Stimulated activated CD8-positive, alpha-beta memory T cell treated with anti-CD3 and anti-CD28 coated beads, Interleukin-12 subunit alpha, Interleukin-12 subunit beta, amount 100 ng/mL, for 1 hour (primary cell): ENCODE results near the gene CLTRN.
"Not testable (repeated sequence)": the region's sequence is repeated elsewhere in the genome, so short reads cannot be mapped to it uniquely, and the experiment has no call there.

Experiments used
- DNase-seq: peaks from one replicate; pipeline ENCODE4 v3.0.0-alpha.2; 2020; ENCODE audit warnings: low read depth

The CLTRN gene, protein sequence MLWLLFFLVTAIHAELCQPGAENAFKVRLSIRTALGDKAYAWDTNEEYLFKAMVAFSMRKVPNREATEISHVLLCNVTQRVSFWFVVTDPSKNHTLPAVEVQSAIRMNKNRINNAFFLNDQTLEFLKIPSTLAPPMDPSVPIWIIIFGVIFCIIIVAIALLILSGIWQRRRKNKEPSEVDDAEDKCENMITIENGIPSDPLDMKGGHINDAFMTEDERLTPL

DNA sequence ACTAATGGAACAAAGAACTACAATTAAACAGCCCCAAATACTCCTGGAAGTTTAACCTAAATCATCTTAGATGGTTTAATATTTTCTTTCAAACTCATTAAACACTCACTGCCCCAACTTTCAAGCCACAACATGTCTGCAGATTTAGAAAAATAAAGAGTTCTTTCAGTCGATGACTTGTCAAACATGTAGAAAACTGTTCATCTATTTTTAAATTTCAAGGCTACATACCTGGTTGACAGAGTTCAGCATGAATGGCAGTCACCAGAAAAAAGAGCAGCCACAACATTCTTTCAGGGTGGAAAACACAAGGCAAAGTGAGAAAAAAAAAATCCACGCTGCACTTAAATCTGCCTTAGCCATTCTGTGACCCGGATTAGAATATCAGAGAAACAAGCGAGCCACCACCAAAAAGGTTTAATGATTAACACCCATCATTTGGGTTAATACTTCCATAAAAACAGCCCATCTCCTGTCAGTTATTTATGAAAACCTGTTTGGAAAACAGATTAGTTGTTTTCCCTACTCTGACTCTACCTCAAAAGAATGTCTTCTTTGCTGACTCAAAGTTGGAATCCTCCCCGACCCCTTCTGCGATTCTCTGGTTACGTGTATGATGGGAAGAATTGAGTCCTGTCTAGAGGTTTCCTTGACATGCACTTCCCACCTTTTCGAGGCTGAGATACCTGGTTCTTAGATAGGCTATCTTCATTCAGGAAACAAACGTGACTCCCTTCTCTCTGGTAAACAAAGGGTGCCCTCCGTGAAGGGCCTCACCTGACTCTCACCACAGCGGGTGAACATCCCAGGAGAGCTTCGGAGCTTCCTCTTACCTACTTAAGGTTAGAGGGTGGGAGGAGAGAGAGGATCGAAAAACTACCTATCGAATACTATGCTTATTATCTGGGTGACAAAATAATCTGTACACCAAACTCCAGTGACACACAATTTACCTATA is at the start of gene CLTRN:
Gene CLTRN (minus strand): TSS at position 319 of the 958 bp plus-strand sequence. CDS start 30 bp downstream, at position 289.
- no peak for DNase-seq

GRCh38 chrX:15704273-15704672 is 39.7 kb upstream of the CLTRN start:
- DNase-seq = not testable (repeated sequence)

DNA sequence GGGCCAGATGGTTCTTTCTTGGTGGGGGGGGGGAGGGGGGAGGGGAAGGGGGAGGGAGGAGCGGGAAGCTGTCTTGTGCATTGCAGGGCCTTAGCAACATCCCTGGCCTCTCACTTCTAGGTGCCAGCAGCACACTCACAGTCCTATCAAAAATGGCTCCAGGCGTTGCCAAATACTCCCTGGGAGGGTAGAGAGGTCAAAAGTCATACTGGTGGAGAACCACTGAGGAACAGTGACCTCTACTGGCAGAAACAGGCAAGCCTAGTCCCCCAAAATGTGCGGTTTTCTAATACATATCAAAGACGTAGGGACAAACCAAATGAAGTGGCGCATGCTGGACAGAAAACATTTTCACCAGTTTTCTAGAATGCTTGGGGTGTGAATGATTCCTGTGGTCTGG is 39.2 kb upstream of the CLTRN start:
- not testable (repeated sequence) for DNase-seq

- DNase-seq = no peak
Observed at GRCh38 chrX:15702488-15703371, 38.1 kb upstream of the CLTRN start.

GRCh38 chrX:15696516-15696915 is 31.9 kb upstream of the CLTRN start:
- DNase-seq = no peak

DNA sequence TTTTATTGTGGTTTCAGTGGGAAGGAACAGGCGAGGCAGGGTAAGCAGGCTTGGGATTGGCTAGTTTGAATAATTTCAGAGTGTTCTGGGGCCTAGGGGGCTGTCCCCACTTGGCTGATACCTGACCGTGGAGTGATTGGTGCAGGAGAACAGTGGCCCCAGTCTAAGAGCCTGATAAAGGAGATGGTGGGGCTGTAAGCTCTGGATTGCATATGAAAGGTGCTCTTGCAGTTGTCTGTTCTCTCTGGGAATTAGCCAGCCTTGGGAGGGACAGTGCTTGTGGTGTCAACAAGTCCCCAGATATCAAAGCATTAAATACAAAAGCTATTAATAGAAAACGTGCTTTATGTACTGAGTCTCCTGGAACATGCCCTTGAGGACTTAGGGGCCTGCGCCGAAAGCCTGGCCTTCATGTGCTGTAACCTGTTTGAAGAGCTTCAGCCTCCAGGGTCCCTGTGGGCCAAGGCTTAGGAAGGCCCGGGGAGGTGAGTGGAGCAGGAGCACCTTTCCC is 30.4 kb upstream of the CLTRN start:
- no peak for DNase-seq

GRCh38 chrX:15686818-15687685 is 22.4 kb upstream of the CLTRN start:
- DNase-seq = peak; percentile 32

DNA sequence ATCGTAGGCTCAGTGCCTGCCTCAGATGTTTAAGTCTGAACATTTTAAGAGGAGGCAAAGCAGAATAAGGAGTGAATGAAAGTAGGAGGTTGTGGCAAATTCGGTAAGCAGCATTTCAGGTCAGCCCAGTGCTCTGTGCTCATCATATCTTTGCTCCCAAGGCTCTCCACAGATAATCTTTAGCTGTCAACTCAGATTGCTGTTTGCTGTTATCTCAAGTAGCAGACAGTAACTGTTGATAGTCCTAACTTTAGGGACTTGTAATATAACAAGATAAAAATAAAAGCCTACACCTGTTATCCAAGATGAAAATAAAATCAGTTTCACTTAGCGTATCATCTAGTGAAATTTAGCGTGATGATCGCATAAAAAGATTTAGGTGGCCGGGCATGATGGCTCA is 18.6 kb upstream of the CLTRN start:
- DNase-seq = no peak

DNA sequence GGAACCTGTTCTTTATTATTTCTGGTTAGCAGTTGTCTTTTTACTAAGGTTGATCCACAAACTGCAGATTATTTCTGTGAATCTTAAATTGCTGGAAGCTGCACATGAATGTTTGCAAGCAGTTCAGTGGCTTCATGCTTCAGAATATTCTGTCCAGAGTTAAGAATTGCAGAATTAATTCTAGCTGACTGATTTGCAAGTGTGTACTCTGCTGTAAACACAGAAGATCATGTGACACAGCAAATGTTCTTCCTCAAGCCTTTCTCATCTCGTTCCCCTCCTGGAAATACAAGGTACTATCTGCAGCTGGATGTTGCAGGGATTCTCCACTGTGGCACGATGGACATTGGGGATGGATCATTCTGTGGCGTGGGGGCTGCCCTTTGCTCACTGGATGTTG is 16.8 kb upstream of the CLTRN start:
- DNase-seq = no peak

- no peak for DNase-seq
Observed at GRCh38 chrX:15680401-15680800, 15.8 kb upstream of the CLTRN start.

- DNase-seq = no peak
Observed at GRCh38 chrX:15679246-15679645, 14.6 kb upstream of the CLTRN start.

DNA sequence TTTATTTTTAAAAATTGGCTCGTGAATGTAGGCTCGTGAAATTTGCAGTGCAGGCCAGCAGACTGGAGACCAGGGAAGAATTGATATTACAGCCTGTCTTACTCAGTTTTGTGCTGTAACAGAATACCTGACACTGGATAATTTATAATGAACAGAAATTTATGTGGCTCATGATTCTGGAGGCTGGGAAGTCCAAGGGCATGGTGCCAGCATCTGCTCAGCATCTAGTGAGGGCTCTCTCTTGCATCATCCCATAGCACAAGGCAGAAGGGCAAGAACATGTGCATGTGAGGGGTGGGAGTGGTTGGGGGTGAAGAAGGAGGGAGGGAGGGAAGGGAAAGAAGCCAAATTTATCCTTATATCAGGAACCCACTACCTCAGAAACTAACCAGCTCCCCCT is 13.7 kb upstream of the CLTRN start:
- DNase-seq = no peak

DNA sequence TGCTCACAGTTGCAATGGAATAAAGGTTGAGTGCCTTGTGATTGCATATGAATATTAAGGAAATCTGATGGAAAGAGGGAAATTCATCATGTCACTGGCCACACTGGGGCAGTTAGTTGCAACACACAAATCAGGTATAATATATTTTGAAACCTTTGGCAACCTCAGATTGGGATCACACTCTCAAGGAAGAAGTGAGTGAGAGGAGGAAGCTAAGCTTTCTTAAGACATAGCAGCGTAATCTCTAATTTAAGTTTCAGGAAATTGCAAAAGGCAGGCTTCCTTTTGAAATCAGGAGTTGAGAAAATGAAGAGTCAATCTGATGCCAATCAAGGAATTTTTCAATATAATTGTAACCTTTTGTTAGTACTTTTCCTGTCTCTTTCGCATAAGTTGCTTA is 12.3 kb upstream of the CLTRN start:
- DNase-seq = no peak

DNA sequence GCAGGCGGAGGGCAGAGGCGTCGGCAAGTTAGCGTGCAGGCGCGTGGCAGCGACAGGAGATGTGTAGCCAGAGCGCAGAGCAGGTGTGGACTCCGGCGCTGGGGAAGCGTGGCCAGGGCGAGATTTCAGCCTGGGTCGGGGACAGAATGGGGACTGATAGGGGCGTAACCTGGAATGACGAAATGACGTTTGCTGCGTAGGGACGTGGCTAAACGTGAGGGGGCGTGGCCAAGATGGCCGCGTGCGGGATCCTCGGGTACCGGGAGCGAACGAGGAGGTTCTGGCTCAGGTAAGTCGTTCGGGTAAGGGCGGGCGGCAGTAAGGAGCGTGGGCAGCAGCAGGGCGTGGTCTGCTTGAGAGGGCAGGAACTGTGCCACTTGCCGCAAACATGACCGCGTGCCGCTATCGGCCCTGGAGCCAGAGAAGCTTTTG is 10.9 kb upstream of the CLTRN start:
- peak; percentile 64 for DNase-seq

DNA sequence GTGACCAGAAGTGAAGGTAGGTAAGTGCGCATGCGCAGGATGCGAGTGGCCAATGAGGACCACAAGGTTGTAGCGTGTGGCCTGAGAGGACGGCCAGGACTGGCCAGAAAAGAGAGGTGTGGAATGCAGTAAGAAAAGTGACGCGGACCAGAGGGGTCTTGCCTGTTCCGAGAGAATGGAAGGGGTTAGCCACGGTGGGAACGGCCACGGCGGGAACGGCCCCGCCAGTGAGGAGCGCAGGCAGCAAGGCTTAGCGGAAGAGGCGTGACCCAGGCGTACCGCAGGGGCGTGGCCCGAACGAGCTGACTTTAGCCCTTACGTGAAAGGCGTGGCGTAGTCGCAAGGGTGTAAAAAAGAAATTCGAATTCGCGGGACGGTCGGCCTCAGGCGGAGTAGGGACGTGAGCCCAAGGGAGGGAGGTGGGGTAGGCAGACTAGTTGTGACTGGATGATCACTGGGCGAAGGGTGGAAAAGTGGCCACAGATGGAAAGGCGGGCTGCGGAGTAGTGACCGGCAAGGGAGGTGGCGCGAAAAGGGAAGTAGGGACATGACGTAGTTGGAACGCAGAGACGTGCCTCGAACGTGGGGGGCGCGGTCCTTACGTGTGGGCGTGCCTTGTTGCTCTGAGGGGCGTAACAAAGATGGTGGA is 10.4 kb upstream of the CLTRN start:
- peak; percentile 75 for DNase-seq

GRCh38 chrX:15674514-15674840 is 9.9 kb upstream of the CLTRN start:
- DNase-seq = no peak

GRCh38 chrX:15673970-15674369 is 9.4 kb upstream of the CLTRN start:
- no peak for DNase-seq

DNA sequence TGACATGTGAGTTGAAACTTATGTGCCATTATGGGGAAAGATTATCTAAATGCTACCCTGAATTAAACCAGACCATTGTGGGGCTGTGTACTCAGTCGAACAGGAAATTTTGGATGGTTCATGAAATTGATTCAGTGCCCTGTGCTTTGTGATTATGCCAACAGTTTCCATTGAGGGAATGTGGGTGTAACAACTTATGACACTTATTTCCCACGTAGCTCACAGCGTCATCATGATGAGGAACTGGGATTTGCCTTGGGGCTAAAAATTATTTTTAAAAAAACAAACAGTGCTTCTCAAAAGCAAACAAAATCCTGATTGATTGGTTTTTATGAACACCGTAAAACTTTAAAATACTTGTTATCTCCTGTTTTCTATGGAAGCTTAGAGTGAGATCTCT is 8.3 kb upstream of the CLTRN start:
- no peak for DNase-seq

- no peak for DNase-seq
Observed at GRCh38 chrX:15663439-15663838, 1.2 kb downstream of the CLTRN start.

DNA sequence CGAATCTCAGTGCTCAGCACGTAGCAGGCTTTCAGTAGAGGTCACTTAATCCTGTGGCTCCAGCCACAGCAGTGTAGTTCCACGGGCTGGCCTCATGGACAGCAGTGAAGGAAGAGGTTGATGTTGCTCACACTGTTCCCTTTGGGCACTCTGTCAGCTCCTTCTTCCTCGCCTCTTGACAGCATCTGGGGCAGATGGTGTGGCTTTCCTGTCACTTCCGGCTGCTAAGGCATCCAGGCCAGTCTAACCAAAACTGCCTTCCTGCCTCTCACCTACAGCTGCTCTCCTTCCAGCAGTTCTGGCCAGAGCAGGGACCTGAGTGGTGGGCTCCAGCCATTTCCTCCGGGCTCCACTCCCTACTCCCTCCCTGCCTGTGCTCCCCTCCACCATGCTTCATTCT is 9.8 kb downstream of the CLTRN start:
- DNase-seq = not testable (repeated sequence)

GRCh38 chrX:15653961-15654360 is 10.6 kb downstream of the CLTRN start:
- DNase-seq = no peak
